ENCODE measurements around the gene FIBCD1.
"Not testable (repeated sequence)": the region's sequence is repeated elsewhere in the genome, so short reads cannot be mapped to it uniquely, and the experiment has no call there.

The FIBCD1 gene

DNA sequence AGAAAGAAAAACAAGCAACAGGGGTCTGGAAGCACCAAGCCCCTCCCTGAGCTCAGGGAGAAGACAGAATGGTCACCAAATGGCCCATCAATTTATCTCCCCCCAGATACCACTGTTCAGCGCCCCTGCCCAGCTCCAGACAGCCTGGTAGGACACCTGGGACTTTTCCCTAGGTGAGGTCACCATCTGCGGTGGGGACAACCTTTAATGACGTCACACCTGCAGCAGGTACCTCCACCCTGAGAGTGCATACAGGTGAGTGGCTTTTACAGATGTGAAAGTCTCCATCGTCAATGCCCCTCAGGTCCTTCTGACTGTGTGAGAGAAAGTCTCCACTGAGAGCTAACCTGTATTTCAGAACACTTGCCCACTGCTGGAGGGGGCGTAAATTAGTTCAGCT, 35.6 kb upstream of the FIBCD1 start:
- intact Hi-C loops (cut with DNase I) = no loop called here

DNA sequence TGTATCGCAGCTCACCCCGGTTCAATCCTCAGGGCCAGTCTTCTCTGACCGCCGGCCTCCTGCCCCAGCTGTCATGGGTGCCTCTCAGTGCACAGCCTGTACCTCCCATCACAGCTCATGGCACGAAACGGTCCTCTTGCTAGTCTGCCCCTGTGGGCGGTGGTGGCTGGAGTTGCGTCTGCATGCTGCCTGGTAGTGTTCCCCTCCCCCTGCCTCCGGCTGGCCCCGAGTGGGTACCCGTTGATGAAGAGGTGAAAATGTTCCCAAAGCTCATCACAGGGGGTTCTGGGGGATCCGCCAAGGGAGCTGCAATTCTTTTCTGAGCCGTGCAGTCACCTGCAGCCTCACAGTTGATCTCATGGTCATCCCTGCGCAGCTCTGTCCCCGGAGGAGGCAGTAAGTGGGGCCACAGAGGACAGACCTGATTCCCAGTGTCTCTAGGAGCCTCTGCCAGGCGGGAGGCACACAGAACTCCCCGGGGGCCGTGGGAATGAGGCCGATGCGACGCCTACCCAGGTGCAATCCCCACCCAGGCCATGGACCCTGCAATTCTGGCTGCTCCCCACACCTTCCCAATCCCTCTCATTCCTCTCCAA, 34.7 kb upstream of the FIBCD1 start:
- DNase-seq = peak in 1 of 10 donors; percentile 62
- intact Hi-C loops (cut with DNase I) = no loop called here

More for the DNA sequence above, 35.6 kb upstream of the FIBCD1 start:
- DNase-seq = peak in 1 of 10 donors; percentile 18

DNA sequence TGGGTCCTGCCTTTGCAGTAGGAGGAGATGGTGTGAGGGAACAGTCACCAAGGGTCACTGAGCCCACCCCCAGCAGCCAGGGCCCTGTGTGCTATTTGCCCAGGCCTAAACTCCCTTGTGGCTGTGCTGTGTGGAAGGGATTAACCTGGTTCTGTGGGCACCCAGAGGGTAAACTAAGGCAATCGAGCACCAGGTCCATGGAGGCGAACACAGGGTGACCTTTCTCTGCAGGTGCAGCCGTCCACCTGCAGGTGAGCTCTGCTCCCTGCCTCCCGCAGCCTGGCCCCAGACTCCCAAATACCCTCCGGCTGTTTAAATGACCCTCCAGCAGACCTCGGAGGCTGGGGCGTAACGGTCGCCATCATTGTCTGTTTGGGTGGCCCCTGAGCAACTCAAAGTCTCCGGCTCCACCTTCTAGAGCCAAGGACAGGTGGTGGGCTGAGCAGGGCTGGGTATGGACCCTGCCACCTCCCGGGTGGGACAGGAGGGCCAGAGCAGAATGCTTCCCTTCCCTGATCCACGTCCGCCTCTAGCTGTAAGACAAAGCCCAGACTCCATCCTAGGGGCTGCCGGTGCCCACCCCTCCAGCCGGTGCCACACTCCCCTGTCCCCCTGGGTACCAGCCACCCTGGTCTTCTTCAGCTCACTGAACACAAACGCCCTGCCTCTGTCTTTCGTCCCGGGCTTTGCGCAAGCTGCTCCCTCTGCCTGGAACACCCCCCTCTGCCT, 34.1 kb upstream of the FIBCD1 start:
- DNase-seq = peak in 1 of 10 donors; percentile 32
- intact Hi-C loops (cut with DNase I) = no loop called here

DNA sequence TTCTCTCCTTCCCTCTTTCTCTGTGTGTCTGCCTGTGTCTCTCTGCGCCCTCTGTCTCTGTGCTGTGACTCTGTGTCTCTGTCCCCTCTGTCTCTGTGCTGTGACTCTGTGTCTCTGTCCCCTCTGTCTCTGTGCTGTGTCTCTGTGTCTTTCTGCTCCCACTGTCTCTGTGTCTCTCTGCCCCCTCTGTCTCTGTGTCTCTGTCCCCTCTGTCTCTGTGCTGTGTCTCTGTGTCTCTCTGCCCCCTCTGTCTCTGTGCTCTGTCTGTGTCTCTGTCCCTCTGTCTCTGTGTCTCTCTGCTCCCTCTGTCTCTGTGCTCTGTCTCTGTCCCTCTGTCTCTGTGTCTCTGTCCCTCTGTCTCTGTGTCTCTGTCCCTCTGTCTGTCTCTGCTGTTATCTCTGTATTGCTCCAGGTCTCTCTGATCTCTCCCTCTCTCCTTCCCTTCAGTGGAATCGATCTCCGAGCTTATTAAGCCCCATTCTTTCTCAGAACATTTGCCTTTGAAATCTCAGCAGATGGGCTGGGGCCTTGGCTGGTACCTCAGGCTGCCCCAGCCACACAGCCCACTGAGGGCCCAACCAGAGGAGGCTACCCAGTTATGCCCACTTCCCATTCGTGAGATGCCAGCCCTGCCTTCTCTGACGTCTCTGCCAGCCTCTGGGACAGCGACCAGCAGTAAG, 33.4 kb upstream of the FIBCD1 start:
- intact Hi-C loops (cut with DNase I) = no loop called here
- no peak for DNase-seq

DNA sequence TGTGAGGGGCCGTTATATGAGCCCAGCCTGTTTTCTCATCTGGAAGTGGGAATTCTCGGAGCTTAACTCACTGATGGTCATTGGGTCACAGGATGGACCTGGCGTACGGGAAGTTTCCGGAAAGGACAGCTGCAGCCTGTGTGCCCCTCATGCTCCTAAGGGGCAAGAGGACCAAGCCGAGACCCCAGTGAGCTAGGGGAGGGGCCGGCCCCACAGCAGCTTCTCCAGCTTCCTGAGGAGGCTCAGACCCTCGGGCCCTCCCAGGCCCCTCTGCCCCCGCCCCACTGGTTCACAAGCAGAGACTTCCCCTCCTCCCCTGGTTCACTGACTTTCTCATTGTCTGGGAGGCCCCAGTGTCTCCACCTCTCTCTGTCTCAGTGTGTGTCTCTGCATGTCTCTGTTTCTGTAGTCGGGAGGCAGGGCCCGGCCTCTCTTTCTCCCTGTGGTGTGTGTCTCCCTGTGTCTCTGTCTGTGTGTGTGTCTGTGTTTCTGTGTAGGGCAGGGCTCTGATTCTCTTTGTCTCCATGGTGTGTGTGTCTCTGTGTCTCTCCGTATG, 32.3 kb upstream of the FIBCD1 start:
- intact Hi-C loops (cut with DNase I) = no loop called here

DNA sequence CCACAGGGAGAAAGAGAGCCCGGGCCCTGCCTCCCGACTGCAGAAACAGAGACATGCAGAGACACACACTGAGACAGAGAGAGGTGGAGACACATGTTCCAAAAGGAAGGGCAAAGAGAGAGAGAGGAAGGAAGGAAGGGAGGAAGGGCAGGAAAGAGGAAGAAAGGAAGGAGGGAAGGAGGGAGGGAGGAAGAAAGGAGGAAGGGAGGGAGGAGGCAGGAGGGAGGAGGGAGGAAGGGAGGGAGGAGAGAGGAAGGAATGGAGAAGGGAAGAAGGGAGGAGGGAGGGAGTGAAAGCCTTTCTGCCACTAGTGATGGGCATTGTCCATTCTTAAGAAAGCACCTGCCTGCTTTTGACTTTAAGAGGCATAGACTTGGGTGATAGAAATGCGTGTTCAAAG, 31.8 kb upstream of the FIBCD1 start:
- DNase-seq = no peak
- intact Hi-C loops (cut with DNase I) = no loop called here

More for the DNA sequence above, 32.3 kb upstream of the FIBCD1 start:
- DNase-seq = peak in 1 of 10 donors; percentile 37

DNA sequence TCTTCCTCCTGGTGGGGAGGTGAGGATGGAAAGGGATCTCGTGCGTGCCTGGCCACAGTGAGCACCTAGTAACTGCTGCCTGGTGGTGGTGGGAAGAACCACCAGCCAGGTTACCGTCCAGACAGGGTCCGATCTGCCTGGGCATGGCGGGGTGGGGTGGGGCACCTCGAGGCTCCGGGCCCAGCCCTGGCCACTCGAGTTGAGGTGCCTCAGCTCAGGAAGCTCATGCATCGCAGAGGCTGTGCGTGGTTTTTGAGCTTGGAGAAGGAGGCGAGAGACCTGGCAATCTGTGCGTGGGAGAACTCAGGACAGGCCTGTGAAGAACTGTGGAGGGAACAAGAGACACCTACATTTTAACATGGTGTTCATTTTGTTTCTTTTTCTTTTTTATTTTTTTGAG, 31.0 kb upstream of the FIBCD1 start:
- intact Hi-C loops (cut with DNase I) = no loop called here

DNA sequence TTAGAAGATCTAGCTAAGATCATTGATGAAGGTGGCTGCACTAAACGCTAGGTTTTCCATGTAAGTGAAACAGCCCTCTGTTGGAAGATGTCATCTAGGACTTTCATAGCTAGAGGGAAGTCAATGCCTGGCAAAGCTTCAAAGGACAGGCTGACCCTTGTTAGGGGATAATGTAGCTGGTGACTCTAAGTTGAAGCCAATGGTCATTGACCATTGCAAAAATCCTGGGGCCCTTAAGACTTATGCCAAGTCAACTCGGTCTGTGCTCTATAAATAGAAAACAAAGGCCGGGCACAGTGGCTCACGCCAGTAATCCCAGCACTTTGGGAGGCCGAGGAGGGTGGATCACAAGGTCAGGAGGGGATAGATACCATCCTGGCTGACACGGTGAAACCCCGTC, 26.6 kb upstream of the FIBCD1 start:
- no peak for DNase-seq
- intact Hi-C loops (cut with DNase I) = no loop called here

More for the DNA sequence above, 31.0 kb upstream of the FIBCD1 start:
- DNase-seq = peak in 2 of 10 donors; percentile 62 to 77

DNA sequence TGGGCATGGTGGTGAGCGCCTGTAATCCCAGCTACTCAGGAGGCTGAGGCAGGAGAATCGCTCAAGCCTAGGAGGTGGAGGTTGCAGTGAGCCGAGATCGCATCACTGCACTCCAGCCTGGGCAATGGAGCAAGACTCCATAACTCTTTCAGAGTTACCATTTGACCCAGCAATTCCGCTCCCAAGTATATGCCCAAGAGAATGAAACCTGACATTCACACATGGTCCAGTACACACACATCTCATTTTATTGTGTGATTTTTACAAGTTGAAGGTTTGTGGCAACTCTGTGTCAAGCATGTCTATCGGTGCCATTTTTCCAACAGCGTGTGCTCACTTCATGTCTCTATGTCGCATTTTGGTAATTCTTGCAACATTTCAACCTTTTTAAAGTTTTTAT, 24.9 kb upstream of the FIBCD1 start:
- no peak for DNase-seq
- intact Hi-C loops (cut with DNase I) = no loop called here

DNA sequence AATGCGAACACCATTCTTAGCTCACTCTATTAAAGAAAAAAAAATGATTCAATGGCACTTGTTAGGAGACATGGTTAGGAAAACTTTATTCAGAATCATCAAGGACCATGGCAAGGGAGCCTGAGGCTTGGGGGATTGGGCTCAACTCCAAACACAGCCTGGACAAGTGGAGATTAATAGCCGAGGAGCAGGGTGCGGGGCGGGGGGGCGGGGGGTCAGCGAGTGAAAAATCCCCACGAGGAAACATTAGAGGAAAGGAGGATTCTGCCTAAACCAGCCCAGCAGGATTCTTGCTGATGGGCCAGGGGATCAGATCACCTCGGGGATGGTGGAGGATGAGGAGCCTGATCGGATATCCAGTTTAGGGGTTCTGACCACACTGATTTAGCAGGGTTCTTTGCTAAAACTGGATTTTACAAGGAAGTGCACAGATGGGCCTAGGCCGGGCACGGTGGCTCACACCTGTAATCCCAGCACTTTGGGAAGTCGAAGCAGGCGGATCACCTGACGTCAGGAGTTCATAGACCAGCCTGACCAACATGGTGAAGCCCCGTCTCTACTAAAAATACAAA, 24.4 kb upstream of the FIBCD1 start:
- intact Hi-C loops (cut with DNase I) = no loop called here
- peak in 1 of 10 donors; percentile 25 for DNase-seq

DNA sequence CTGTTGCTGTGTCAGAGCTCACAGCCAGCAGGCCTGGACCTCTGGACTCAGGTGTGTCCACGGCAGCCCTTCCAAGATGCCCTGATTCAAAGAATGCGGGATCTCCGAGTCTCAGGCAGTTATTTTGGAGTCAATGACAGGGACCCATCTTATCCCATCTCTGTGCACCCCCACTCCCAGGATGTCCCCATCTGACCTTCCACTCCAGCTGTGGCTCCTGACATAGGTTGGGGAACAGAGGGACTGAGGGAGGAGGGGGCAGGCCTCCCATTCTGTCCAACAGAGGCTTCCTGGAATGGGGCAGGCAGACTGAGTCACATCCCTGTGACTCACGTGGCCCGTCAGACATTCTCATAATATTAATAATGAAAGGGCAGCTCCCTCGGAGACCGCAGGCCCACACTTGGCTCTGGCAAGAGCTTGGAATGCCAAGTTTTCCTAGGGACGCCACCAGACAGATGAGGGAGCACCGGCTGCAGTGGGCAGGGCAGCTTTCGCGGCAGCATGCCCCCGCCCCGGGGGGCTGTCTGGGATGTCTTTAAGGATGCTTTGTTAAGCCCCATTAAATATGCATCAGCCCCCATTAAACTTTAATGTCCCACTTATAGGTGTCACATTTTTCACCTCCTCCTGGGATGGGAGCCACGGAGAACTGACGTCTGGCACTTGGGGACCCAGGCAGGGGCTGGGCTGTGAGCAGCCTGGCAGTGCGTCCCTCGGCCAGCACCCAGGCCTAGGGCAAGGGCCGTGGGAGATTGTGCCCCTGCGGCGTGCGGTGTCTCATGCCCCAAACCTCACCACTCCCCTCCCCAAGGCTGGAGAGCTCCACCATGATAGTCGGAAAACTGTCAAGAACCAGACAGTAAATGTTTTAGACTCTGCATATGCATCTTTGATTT, 23.6 kb upstream of the FIBCD1 start:
- intact Hi-C loops (cut with DNase I) = no loop called here
- DNase-seq = peak in 1 of 10 donors; percentile 47

DNA sequence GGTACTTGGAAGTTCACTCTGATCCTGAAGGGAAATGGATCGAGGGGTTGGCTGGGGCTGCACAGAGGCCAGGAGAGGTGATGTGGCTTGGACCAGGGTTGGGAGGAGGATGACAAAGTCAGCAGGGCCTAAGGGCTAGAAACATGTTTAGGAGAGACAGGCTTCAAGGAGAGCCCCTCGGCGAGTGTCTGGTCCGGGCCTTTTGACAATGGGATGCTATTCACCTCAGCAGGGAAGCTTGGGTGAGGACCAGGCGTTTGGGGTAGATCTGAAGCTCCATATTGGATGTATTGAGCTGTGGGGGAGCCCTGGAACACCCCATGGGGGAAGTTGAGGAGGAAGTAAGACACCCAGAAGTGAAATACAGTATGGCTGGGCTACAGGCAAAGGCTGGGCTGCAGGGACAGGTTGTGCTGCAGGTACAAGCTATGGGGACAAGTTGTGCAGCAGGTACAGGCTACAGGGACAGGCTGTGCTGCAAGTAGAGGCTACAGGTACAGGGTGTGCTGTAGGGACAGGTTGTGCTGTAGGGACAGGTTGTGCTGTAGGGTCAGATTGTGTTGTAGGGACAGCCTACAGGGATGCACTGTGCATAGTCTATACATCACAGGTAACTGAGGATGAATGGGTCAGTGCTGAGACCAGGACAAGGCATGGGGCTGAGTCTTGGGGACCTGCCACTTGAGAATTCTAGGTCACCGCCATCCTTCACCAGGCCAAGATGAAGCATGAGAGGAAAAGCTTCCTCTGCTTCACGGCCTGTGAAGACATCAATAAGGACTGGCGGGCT, 22.7 kb upstream of the FIBCD1 start:
- peak in 1 of 10 donors; percentile 41 for DNase-seq
- intact Hi-C loops (cut with DNase I) = no loop called here

DNA sequence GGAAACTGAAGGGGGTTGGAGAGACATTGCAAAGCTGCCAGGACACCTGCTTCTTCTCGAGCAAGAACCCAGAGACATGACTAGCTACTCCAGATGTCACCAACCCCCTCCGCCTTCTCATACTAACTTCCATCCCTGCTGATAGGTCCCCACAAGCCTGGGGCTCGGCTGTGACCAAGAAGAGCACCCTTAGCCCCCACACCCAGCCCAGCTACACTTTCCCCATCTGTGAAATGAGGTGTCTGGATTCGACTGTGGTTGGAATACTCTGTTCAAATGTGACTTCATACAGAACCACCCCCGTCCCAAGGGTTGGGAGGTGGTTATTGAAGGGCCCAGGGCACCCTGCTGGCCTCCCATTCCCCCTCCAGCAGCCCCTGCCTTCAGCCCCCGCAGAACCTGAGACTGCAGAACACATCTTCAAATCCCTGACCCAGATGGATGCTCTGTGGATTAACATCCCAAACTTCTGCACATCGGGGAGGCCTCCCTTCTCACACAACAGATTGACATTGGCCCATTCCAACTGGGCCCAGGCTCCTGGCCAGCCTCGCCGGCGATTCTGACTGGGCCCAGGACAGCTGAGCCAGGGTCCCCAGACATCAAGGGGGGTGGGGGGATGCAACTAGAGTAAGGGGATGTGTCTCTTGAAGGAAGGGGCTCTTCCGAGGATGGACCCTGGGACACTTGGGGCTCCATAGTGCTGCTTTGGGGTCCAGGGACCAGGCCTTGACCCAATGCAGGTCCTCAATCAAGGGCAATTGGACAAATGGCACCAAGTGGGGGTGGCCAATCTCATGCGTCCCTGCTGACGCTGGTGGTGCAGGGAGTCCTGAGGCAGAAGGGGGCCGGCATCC, 21.7 kb upstream of the FIBCD1 start:
- intact Hi-C loops (cut with DNase I) = no loop called here
- peak in 1 of 10 donors; percentile 47 for DNase-seq

DNA sequence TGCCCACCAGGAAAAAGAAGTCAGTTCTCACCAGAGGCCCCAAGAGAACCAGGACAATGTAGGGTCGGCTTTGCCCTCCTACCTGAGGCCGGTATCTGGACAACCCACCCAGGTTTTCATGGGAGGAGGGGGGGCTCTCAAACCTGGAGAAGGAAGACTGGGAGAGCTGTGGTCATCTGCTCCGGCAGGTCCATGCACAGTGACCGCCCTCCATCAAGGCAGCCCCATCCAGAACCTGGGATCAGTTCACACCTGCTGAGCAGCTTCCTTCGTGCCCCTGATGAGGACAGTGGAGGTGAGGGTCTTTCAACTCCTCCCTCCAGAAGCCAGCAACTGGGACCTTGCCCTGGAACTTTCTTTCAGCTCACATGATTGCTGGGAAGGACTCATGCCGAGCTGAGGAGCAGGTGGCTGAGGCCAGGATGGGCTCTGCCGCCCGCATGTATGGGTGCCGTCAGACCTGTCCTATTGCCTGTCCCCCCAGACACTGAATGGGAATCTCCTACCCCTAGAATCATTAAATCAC, 20.8 kb upstream of the FIBCD1 start:
- DNase-seq = peak in 1 of 10 donors; percentile 37
- intact Hi-C loops (cut with DNase I) = no loop called here

DNA sequence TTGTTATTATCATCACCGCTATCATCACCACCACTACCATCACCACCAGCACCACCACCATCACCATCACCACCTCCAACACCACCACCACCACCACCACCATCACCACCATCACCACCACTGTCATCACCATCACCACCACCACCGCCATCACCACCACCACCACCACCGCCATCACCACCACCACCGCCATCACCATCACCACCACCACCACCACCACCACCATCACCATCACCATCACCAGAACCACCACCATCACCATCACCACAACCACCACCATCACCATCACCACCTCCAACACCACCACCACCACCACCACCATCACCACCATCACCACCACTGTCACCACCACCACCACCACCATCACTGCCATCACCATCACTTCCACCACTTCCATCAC, 19.5 kb upstream of the FIBCD1 start:
- not testable (repeated sequence) for DNase-seq

DNA sequence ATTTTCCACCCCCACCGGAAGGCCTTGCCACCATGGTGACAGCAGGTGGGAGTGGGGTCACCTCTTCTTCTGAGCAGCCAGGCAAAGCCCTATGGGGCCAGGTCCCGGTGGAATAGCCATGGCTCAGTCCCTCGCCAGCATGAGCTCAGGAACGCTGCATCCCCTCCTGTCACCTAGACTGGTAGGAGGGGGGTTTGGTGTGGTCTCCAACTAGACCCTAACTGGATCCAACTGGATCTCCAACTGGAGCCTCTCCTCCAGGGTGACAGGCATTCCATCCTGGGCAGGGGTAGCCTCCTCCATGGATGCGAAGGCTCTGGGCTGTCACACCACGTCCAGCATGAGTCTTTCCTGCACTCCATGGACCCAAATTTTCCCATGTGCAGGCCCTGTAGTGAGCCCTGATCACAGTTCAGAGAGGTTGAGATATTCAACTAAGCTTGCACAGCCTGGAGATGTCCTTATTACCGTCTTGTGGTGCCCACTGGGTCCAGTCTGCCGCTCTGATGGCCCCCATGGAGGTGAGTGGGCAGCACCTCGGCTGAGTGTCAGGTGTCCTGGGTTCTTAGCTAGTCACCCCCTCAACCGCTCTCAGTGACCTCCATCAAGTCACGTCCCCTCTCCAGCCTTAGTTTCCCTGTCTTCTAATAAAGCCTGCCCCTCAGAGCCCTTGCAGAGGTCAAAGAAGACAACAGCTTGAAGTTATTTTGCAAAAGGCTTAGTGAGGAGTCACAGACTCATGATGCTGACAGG, 18.6 kb upstream of the FIBCD1 start:
- intact Hi-C loops (cut with DNase I) = no loop called here
- DNase-seq = peak in 1 of 10 donors; percentile 23

More for the DNA sequence above, 19.5 kb upstream of the FIBCD1 start:
- intact Hi-C loops (cut with DNase I) = not testable (repeated sequence)

Measured in posterior cingulate gyrus (tissue), 11 donors.